Liver (tissue), 9 donors: ENCODE results near the gene IL3. TPM values are rescaled to one million over a fixed set of nuclear protein-coding genes. Genes with fewer than 3 reads are reported as not detected.

Experiments
- DNase-seq: peaks from one replicate; pipeline ENCODE4 v3.0.0-alpha.2; 2017; ENCODE audit warnings: low spot score
- H3K27ac ChIP-seq, 2 donors: one replicate each; pipeline ENCODE4 v1.7.0; 2013; ENCODE audit warnings: inconsistent platforms in 2 of 2, low read length in 2 of 2, control low read depth in 1 of 2, low read depth in 1 of 2, mild to moderate bottlenecking in 1 of 2
- H3K27me3 ChIP-seq, 4 donors: one replicate each; pipeline versions ENCODE4 v1.6.1 to v1.7.0; 2013; ENCODE audit warnings: low read length in 3 of 4, inconsistent platforms in 1 of 4, mild to moderate bottlenecking in 1 of 4, moderate library complexity in 1 of 4; ENCODE audit not compliant: control insufficient read depth in 4 of 4, insufficient read depth in 4 of 4
- H3K36me3 ChIP-seq, 4 donors: one replicate each; pipeline versions ENCODE4 v1.6.1 to v1.7.0; 2013; ENCODE audit warnings: low read length in 3 of 4, mild to moderate bottlenecking in 3 of 4, low read depth in 1 of 4, moderate library complexity in 1 of 4; ENCODE audit not compliant: control insufficient read depth in 4 of 4, insufficient read depth in 3 of 4
- H3K4me1 ChIP-seq, 4 donors: one replicate each; pipeline versions ENCODE4 v1.6.1 to v1.7.0; 2013; ENCODE audit warnings: low read length in 3 of 4, mild to moderate bottlenecking in 3 of 4, moderate library complexity in 1 of 4; ENCODE audit not compliant: control insufficient read depth in 4 of 4, insufficient read depth in 4 of 4
- H3K4me3 ChIP-seq, 3 donors: one replicate each; pipeline versions ENCODE4 v1.6.1 to v1.7.0; 2013; ENCODE audit warnings: low read length in 3 of 3, control low read depth in 1 of 3, low read depth in 1 of 3, mild to moderate bottlenecking in 1 of 3
- H3K9ac ChIP-seq, 2 donors: one replicate each; pipeline ENCODE4 v1.7.0; 2013; ENCODE audit warnings: low read length in 2 of 2, mild to moderate bottlenecking in 2 of 2, moderate library complexity in 2 of 2, control low read depth in 1 of 2, low read depth in 1 of 2
- H3K9me3 ChIP-seq, 4 donors: one replicate each; pipeline versions ENCODE4 v1.6.1 to v1.7.0; 2013; ENCODE audit warnings: low read length in 3 of 4; ENCODE audit not compliant: control insufficient read depth in 4 of 4
- EGR1 ChIP-seq, 2 donors: IDR thresholded peaks; 2 replicates each; pipeline ENCODE4 v1.6.1; 2016 to 2018; ENCODE audit warnings: antibody characterized with exemption in 2 of 2, low read depth in 2 of 2
- FOXA1 ChIP-seq: IDR thresholded peaks from 2 replicates; pipeline ENCODE4 v1.6.1; 2016; ENCODE audit warnings: antibody characterized with exemption
- FOXA2 ChIP-seq: IDR thresholded peaks from 2 replicates; pipeline ENCODE4 v1.6.1; 2016; ENCODE audit warnings: antibody characterized with exemption
- GABPA ChIP-seq, 2 donors: IDR thresholded peaks in 1 of 2; conservative IDR thresholded peaks in 1 of 2; 2 replicates each; pipeline ENCODE4 v1.6.1; 2016; ENCODE audit warnings: antibody characterized with exemption in 2 of 2, mild to moderate bottlenecking in 1 of 2, moderate library complexity in 1 of 2
- HNF4G ChIP-seq: IDR thresholded peaks from 2 replicates; pipeline ENCODE4 v1.6.1; 2016; ENCODE audit warnings: antibody characterized with exemption
- JUND ChIP-seq, 2 donors: IDR thresholded peaks; 2 replicates each; pipeline ENCODE4 v1.6.1; 2016; ENCODE audit warnings: antibody characterized with exemption in 2 of 2
- MAX ChIP-seq: IDR thresholded peaks from 2 replicates; pipeline ENCODE4 v1.6.1; 2016; ENCODE audit warnings: antibody characterized with exemption
- NR2F2 ChIP-seq: IDR thresholded peaks from 2 replicates; pipeline ENCODE4 v1.6.1; 2016; ENCODE audit warnings: antibody characterized with exemption
- RAD21 ChIP-seq, 2 donors: IDR thresholded peaks; 2 replicates each; pipeline ENCODE4 v1.6.1; 2016; ENCODE audit warnings: antibody characterized with exemption in 2 of 2, mild to moderate bottlenecking in 2 of 2
- REST ChIP-seq: IDR thresholded peaks from 2 replicates; pipeline ENCODE4 v1.6.1; 2016; ENCODE audit warnings: antibody characterized with exemption, mild to moderate bottlenecking
- RXRA ChIP-seq, 2 donors: IDR thresholded peaks; 2 replicates each; pipeline ENCODE4 v1.6.1; 2017 to 2018; ENCODE audit warnings: antibody characterized with exemption in 2 of 2, mild to moderate bottlenecking in 1 of 2
- SP1 ChIP-seq: IDR thresholded peaks from 2 replicates; pipeline ENCODE4 v1.6.1; 2018; ENCODE audit warnings: antibody characterized with exemption, mild to moderate bottlenecking
- TAF1 ChIP-seq: conservative IDR thresholded peaks from 2 replicates; pipeline ENCODE4 v1.6.1; 2016; ENCODE audit warnings: antibody characterized with exemption, mild to moderate bottlenecking
- YY1 ChIP-seq: IDR thresholded peaks from 2 replicates; pipeline ENCODE4 v1.6.1; 2016; ENCODE audit warnings: antibody characterized with exemption, mild to moderate bottlenecking
- ZBTB33 ChIP-seq: IDR thresholded peaks from 2 replicates; pipeline ENCODE4 v1.6.1; 2016; ENCODE audit warnings: antibody characterized with exemption
- WGBS: extraction: QIAGEN DNeasy Blood & Tissue Kit; methylation state at CpG from one replicate; pipeline ENCODE4 v1.1.7; 2013; 5-methylcytosine and 5-hydroxymethylcytosine counted together
- polyA plus RNA-seq, 2 donors: library from polyadenylated mRNA; stranded (reverse) in 1 of 2; unstranded in 1 of 2; fragments of 200-250 nt in 1 of 2; fragments of >200 nt in 1 of 2; fragmentation: Nextera tagmentation in 1 of 2; extraction: Ambion mirVana in 1 of 2; gene quantifications; one replicate each; pipeline versions ENCODE4 v1.2.1 to v1.2.3, GENCODE V29; 2013 to 2015
- total RNA-seq, 2 donors: library from RNA; depleted of rRNA; stranded (reverse); fragments of >200 nt; gene quantifications; one replicate each; pipeline ENCODE4 v1.2.3, GENCODE V29; 2014
- donor health status: healthy.
- donor health status: healthy.
- donor health status: healthy.
- donor health status: healthy.
- donor health status: healthy.

Gene IL3
- total and polyA plus RNA-seq, 4 donors: not detected

- TF ChIP-seq RAD21 (IDR thresholded peaks at IDR 0.05) (no peak), RXRA (IDR thresholded peaks at IDR 0.05) (no peak), MAX (no peak), ZBTB33 (no peak)
These were observed 38.2 kb downstream of the IL3 start (continued) for GRCh38 chr5:132098621-132099020.

GRCh38 chr5:132099076-132099748 lies 38.8 kb downstream of the IL3 start:
- WGBS: 80% methylated on average over 5 of the region's 5 CpGs
- Histone ChIP-seq H3K4me1 (peaks cover 0 to 6% (median 0%) of the 10 kb centered on the region in 4 donors), H3K9ac (no peak overlapping the region), H3K9me3 (no peaks in the 10 kb centered on the region), H3K36me3 (no peaks in the 10 kb centered on the region), H3K27me3 (no peaks in the 10 kb centered on the region), H3K27ac (no peak overlapping the region), H3K4me3 (no peak overlapping the region)
- no peak for DNase-seq
- TF ChIP-seq EGR1 (IDR thresholded peaks at IDR 0.05; ENCODE audit: low read depth in 2 of 2) (no peak), ZBTB33 (no peak), HNF4G (no peak), RXRA (IDR thresholded peaks at IDR 0.05) (no peak), SP1 (no peak), FOXA1 (no peak), FOXA2 (no peak), JUND (IDR thresholded peaks at IDR 0.05) (no peak), RAD21 (IDR thresholded peaks at IDR 0.05) (no peak), REST (no peak), NR2F2 (no peak), YY1 (no peak)

GRCh38 chr5:132099905-132100304 lies 39.5 kb downstream of the IL3 start:
- 89% methylated on average over 3 of the region's 3 CpGs for WGBS
- H3K4me1 ChIP-seq: peaks cover 0 to 6% (median 0%) of the 10 kb centered on the region in 4 donors
- no peak for TF ChIP-seq FOXA1
- TF ChIP-seq FOXA2: no peak
- TF ChIP-seq GABPA (IDR thresholded peaks at IDR 0.05 in 1 of 2, conservative IDR thresholded peaks at IDR 0.05 in 1 of 2): no peak
- TF ChIP-seq REST: no peak
- TF ChIP-seq HNF4G: no peak
- TF ChIP-seq MAX: no peak
- TF ChIP-seq JUND (IDR thresholded peaks at IDR 0.05): no peak
- TF ChIP-seq TAF1: no peak
- TF ChIP-seq NR2F2: no peak
- no peak for TF ChIP-seq RAD21 (IDR thresholded peaks at IDR 0.05)
- TF ChIP-seq ZBTB33: no peak

More at GRCh38 chr5:132099905-132100304, 39.5 kb downstream of the IL3 start:
- no peak overlapping the region for H3K4me3 ChIP-seq
- no peaks in the 10 kb centered on the region for H3K9me3 ChIP-seq
- no peak for DNase-seq
- no peaks in the 10 kb centered on the region for H3K27me3 ChIP-seq
- H3K36me3 ChIP-seq: no peaks in the 10 kb centered on the region
- no peak overlapping the region for H3K27ac ChIP-seq
- no peak overlapping the region for H3K9ac ChIP-seq
